Muscle layer of duodenum (tissue), 2 donors: ENCODE data around the gene LMF1.

Source experiments
- H3K27ac ChIP-seq: one replicate; pipeline ENCODE4 v1.7.0; 2013; ENCODE audit warnings: mild to moderate bottlenecking, low read length
- H3K27me3 ChIP-seq: one replicate; pipeline ENCODE4 v1.7.0; 2013; ENCODE audit warnings: low read depth, mild to moderate bottlenecking, control low read depth, low read length
- H3K36me3 ChIP-seq, 2 donors: one replicate each; pipeline ENCODE4 v1.7.0; 2013; ENCODE audit warnings: low read length in 2 of 2, control low read depth in 1 of 2, mild to moderate bottlenecking in 1 of 2; ENCODE audit not compliant: insufficient read depth in 2 of 2, control insufficient read depth in 1 of 2
- H3K4me1 ChIP-seq, 2 donors: one replicate each; pipeline ENCODE4 v1.7.0; 2013; ENCODE audit warnings: low read length in 2 of 2, mild to moderate bottlenecking in 2 of 2, control low read depth in 1 of 2, moderate library complexity in 1 of 2; ENCODE audit not compliant: insufficient read depth in 2 of 2, control insufficient read depth in 1 of 2
- H3K4me3 ChIP-seq, 2 donors: one replicate each; pipeline ENCODE4 v1.7.0; 2013; ENCODE audit warnings: low read length in 2 of 2, low read depth in 1 of 2, mild to moderate bottlenecking in 1 of 2
- H3K9me3 ChIP-seq, 2 donors: one replicate each; pipeline ENCODE4 v1.7.0; 2013; ENCODE audit warnings: low read length in 2 of 2, control low read depth in 1 of 2, mild to moderate bottlenecking in 1 of 2; ENCODE audit not compliant: control insufficient read depth in 1 of 2
- donor health status: healthy.

The LMF1 gene

DNA sequence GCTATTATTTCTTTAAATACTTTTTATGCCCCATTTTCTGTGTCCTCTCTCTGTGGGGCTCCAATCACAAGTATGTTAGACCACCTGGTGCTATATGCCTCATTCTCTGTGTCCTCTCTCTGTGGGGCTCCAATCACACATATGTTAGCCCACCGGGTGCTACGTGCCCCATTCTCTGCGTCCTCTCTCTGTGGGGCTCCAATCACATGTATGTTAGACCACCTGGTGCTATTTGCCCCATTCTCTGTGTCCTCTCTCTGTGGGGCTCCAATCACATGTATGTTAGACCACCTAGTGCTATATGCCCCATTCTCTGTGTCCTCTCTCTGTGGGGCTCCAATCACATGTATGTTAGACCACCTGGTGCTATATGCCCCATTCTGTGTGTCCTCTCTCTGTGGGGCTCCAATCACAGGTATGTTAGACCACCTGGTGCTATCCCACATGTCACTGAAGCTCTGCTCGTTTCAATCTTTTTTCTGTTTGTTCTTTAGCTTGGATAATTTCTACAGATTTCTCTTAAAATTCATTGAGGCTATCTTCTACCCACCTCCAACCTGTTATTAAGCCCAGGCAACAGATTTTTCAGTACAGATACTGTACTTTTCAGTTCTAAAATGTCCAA is 28.2 kb downstream of the LMF1 start:
- no peaks in the 10 kb centered on the region for H3K27me3 ChIP-seq
- no peaks in the 10 kb centered on the region for H3K4me1 ChIP-seq
- H3K4me3 ChIP-seq: no peak overlapping the region
- peaks cover 4 to 10% of the 10 kb centered on the region in 2 donors for H3K9me3 ChIP-seq
- H3K36me3 ChIP-seq: peaks cover 14 to 72% of the 10 kb centered on the region in 2 donors
- H3K27ac ChIP-seq: no peak overlapping the region

DNA sequence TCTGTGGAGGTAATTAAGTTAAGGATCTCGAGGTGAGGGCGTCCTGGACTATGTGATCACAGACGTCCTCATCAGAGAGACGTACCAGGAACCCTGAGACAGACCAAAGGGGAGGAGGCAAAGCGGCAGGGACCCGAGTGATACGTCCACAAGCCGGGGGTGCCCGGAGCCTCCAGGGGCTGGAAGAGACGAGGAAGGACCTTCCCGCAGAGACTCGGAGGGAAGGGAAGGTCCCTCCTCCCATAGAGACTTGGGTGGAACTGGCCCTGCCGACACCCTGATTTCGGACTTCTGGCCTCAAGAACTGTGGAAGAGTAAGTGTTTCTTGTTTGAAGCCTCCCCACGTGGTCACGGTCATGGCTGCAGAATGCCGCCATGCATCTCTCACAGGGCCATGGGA is 30.8 kb downstream of the LMF1 start:
- peaks cover 4 to 52% of the 10 kb centered on the region in 2 donors for H3K36me3 ChIP-seq
- no peak overlapping the region for H3K4me3 ChIP-seq
- no peaks in the 10 kb centered on the region for H3K4me1 ChIP-seq
- peaks cover 4 to 10% of the 10 kb centered on the region in 2 donors for H3K9me3 ChIP-seq
- no peak overlapping the region for H3K27ac ChIP-seq
- no peaks in the 10 kb centered on the region for H3K27me3 ChIP-seq

DNA sequence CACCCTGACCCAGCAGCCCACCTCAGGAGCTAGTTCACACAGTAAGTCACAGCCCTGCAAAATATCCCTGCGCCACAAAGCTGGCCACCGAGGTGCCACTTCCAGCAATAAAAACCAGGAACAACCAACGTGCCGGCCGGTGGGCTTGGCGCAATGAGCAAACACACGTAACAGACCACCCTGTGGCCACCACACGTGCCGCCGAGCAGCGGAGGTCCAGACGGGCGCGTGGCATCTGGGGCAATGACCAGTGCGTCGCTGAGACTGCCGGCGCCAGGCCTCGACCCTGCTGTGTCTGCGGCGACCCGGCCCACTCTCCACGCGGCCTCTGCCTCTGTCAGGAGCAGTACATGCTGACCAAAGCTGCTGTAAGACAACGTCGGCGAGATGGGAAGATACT is 31.5 kb downstream of the LMF1 start:
- Histone ChIP-seq H3K4me3 (no peak overlapping the region), H3K27ac (no peak overlapping the region), H3K36me3 (peaks cover 4 to 51% of the 10 kb centered on the region in 2 donors), H3K9me3 (peaks cover 4 to 10% of the 10 kb centered on the region in 2 donors), H3K27me3 (no peaks in the 10 kb centered on the region), H3K4me1 (no peaks in the 10 kb centered on the region)

DNA sequence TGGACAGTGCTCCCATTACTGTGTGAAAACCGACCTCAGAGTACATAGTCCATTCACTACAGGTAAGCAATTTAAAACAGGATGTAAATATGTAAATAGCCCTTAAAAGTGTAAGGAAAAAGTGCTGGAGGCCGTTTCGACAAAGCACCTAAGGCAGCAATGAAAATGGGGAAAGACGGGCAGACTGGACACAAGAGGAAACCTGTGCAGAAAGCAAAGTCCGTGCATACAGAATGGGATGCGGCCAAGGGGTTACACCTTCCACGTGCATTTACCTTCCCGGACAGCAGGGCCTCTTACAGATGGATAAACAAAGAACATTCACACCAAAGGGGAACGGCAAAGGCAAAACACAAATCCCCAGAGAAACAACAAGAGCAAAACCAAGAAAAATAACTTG is 32.0 kb downstream of the LMF1 start:
- Histone ChIP-seq H3K4me3 (no peak overlapping the region), H3K4me1 (no peaks in the 10 kb centered on the region), H3K27ac (no peak overlapping the region), H3K36me3 (peaks cover 4 to 51% of the 10 kb centered on the region in 2 donors), H3K9me3 (peaks cover 4 to 10% of the 10 kb centered on the region in 2 donors), H3K27me3 (no peaks in the 10 kb centered on the region)

DNA sequence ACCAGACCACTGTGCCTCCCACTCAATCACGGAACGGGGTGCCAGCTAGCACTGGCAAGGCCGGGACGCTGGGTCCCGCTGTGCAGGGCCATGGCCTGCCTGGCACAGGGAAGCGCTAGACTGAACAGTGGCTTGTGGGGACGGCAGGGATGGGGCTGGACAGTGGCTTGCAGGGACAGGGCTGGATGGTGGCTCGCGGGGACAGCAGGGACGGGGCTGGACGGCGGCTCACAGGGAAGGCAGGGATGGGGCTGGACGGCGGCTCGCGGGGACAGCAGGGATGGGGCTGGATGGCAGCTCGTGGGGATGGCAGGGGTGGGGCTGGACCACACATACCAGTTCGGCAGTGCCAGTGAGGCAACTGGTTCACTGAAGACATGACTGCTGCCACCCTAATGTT is 32.6 kb downstream of the LMF1 start:
- no peak overlapping the region for H3K4me3 ChIP-seq
- H3K27me3 ChIP-seq: no peaks in the 10 kb centered on the region
- peaks cover 4 to 10% of the 10 kb centered on the region in 2 donors for H3K9me3 ChIP-seq
- no peak overlapping the region for H3K27ac ChIP-seq
- H3K4me1 ChIP-seq: no peaks in the 10 kb centered on the region
- H3K36me3 ChIP-seq: peaks cover 4 to 57% of the 10 kb centered on the region in 2 donors

DNA sequence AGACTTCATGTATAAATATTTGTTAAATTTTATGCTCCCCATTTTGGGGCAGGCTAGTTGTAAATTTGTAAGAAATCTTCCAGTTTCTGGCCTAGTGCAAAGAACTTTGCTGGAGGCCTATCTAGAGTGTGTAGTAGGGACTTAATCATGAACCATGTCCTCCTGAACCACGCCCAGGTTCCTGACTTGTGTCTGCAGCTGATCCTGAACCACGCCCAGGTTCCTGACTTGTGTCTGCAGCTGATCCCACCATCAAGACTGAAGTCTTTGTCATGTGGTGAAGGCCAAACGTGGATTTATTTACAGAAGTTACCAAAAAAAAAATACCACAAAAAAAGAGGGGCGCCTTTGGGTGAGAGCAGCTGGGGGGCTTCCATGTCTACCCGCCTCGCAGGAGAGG is 33.1 kb downstream of the LMF1 start:
- no peaks in the 10 kb centered on the region for H3K27me3 ChIP-seq
- H3K36me3 ChIP-seq: peaks cover 4 to 61% of the 10 kb centered on the region in 2 donors
- H3K4me1 ChIP-seq: no peaks in the 10 kb centered on the region
- no peak overlapping the region for H3K4me3 ChIP-seq
- peaks cover 4 to 10% of the 10 kb centered on the region in 2 donors for H3K9me3 ChIP-seq
- no peak overlapping the region for H3K27ac ChIP-seq

DNA sequence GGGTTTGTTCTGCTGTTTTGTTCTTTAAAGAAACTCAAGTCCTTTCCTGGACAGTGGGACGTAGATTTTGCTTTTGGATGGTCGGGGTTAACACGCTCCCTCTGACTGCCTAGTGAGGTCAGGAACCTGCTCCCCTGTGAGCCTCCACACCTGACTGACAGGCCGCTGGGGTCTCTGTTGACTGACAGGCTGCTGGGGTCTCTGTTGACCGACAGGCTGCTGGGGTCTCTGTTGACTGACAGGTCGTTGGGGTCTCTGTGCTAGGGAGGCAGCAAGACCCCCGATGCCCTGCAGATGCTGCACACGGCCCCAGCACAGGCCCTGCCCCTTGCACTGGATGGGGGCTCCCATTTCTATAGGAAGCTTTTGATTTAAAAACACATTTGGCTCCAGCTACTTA is 33.5 kb downstream of the LMF1 start:
- H3K4me3 ChIP-seq: no peak overlapping the region
- H3K27me3 ChIP-seq: no peaks in the 10 kb centered on the region
- no peak overlapping the region for H3K27ac ChIP-seq
- H3K4me1 ChIP-seq: no peaks in the 10 kb centered on the region
- peaks cover 4 to 58% of the 10 kb centered on the region in 2 donors for H3K36me3 ChIP-seq
- peaks cover 4 to 10% of the 10 kb centered on the region in 2 donors for H3K9me3 ChIP-seq

DNA sequence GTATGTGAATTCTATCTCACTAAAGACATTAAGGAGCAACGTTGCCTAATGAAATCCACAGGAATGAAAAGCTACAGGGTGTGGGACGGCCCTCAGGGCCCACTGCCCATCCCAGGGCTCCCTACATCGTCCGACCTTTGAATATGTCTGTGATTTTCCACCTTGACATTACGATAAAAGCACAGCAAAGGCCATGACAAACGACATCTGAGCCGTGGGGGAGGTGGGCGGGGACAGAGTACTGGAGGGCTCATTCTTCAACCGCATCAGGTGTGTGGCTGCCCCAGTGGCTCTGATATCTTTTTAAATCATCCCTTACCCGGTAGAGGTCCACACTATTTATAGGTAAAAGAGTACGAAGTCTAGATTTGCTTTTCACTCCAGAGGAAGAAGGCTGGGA is 35.1 kb downstream of the LMF1 start:
- Histone ChIP-seq H3K4me3 (no peak overlapping the region), H3K36me3 (peaks cover 0 to 52% of the 10 kb centered on the region in 2 donors), H3K27me3 (no peaks in the 10 kb centered on the region), H3K27ac (no peak overlapping the region), H3K4me1 (no peaks in the 10 kb centered on the region), H3K9me3 (no peaks in the 10 kb centered on the region)

DNA sequence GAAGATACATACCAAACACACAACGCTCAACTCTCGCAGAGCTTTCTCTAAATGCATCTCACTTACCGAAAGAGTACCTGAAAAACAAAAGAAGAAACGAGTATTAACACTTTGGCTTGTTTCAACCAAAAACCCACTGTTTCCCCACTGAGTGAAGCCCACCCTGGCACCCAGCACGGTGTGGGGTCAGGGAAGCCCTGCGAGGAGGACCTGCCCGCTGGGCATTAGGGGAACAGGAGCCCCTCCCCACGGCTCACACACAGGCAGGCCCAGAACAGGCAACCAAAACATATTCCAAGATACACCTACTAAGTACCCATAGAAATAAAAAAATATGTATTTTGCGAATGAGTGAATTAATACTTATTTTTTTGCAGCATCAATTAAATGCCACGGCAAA is 36.6 kb downstream of the LMF1 start:
- H3K36me3 ChIP-seq: peaks cover 0 to 55% of the 10 kb centered on the region in 2 donors
- no peak overlapping the region for H3K27ac ChIP-seq
- no peak overlapping the region for H3K4me3 ChIP-seq
- no peaks in the 10 kb centered on the region for H3K27me3 ChIP-seq
- no peaks in the 10 kb centered on the region for H3K4me1 ChIP-seq
- no peaks in the 10 kb centered on the region for H3K9me3 ChIP-seq

DNA sequence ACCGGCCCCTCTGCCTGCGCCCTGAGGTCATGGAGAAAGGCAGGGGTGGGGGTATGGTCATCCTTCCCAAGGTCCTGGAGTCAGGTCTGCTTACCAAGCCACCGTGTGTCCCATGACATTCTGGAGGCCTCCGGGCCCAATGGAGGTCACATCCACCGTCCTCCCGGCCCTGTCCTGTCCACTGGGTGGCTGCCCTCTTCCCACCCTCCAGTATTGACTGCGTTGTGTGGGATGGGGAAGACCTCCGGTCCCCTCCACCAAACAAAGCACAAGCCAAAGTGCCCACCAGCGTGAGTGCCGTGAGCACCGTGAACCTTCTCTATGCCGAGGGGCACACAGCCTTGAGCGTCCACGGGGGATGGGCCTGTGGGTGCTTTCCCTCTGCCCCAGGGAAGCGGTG is 37.2 kb downstream of the LMF1 start:
- Histone ChIP-seq H3K4me3 (no peak overlapping the region), H3K4me1 (no peaks in the 10 kb centered on the region), H3K9me3 (no peaks in the 10 kb centered on the region), H3K36me3 (peaks cover 0 to 54% of the 10 kb centered on the region in 2 donors), H3K27me3 (no peaks in the 10 kb centered on the region), H3K27ac (no peak overlapping the region)

DNA sequence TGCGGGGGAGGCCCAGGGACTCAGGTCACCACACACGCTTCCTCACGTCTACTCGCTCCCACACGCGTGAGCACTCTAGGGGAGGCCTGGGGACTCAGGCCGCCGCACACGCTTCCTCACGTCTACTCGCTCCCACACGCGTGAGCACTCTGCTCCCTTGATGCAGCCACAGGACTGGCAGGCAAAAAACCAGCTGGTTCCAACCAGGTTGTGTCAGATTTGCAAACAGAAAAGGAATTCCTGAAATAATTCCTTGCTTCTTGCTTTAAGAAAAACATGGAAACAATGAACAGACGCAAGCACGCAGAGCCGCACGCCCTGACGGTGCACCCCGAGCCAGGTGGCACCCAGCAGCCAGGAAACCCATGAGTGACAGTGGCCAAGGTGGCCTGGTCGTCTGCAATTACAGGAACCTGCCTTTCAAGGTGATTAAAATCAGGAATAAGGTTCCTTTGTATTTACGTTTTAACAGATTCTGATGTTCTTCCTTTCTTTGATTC is 37.9 kb downstream of the LMF1 start:
- Histone ChIP-seq H3K4me1 (no peaks in the 10 kb centered on the region), H3K27me3 (no peaks in the 10 kb centered on the region), H3K9me3 (no peaks in the 10 kb centered on the region), H3K27ac (no peak overlapping the region), H3K4me3 (no peak overlapping the region), H3K36me3 (peaks cover 0 to 47% of the 10 kb centered on the region in 2 donors)
